ENCODE data around the gene TMEM254. TPM values are rescaled to one million over a fixed set of nuclear protein-coding genes. Genes with fewer than 3 reads are reported as not detected.
"Not testable (repeated sequence)": the region's sequence is repeated elsewhere in the genome, so short reads cannot be mapped to it uniquely, and the experiment has no call there.

Gene TMEM254
- total RNA-seq, result 30.6 and 33.8 TPM in 2 replicates
- long read RNA-seq, transcript TMEM254-205 (4 exons, 2,042 nt), result major isoform, 51 of 73 reads
- long read RNA-seq, transcript TMEM254-203 (5 exons, 860 nt), result minor isoform, 5 of 73 reads
- long read RNA-seq, partial matches to known transcripts, result 0 of 73 reads
- long read RNA-seq, other reads (novel, unspliced or antisense), result 8 of 73 reads

DNA sequence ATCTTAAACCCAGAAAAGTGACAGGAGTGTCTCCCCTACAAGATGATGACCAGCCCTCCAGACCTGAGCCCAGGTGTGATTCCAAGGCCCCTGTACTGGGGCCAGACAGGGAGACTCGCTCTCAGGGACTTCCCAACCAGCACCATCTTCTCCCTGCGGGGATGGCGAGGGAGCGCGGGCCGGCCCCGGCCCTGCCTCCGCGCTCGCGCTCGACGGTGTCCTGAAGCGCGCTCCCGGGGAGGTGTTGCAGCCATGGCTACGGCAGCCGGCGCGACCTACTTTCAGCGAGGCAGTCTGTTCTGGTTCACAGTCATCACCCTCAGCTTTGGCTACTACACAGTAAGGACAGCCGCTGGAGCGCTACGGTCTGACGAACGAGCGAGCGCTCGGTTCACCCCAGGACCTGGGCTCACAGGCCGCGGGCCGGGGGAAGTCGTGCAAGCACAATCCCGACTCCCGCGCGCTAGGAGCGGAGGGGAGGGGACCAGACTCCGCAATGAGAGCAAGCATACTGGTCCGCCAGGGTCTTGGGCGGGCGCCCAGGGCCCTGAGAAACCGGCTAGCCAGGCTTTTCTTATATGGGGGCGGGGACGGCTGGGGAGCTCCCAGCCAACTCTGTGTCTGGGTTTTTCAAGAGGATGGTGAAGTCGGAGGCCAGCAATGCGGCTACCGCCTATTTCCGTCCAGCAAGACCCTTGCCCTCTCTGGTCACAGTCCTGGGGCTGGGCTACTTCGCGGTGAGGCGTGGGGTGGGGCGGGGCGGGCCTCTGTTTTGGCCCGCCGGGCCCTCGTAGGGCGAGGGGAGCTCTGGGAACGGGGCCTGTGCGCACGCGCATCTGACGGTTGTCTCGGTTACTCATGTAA is at the start of gene TMEM254:
TMEM254 (plus strand) TSS at position 218 of the 864 bp plus-strand sequence; CDS start at position 253, 35 bp downstream.
- no peaks in the 10 kb centered on the region for H3K36me3 Mint-ChIP-seq (ENCODE audit: low read depth)
- peak within 1 kb of the TSS; percentile 95 for H3K4me3 Mint-ChIP-seq
- H3K4me1 Mint-ChIP-seq, result peaks cover 17% of the 10 kb centered on the region
- peak within 1 kb of the TSS; percentile 91 for H3K27ac Mint-ChIP-seq (ENCODE audit: unreplicated experiment)
- TF ChIP-seq, protein P1, sequence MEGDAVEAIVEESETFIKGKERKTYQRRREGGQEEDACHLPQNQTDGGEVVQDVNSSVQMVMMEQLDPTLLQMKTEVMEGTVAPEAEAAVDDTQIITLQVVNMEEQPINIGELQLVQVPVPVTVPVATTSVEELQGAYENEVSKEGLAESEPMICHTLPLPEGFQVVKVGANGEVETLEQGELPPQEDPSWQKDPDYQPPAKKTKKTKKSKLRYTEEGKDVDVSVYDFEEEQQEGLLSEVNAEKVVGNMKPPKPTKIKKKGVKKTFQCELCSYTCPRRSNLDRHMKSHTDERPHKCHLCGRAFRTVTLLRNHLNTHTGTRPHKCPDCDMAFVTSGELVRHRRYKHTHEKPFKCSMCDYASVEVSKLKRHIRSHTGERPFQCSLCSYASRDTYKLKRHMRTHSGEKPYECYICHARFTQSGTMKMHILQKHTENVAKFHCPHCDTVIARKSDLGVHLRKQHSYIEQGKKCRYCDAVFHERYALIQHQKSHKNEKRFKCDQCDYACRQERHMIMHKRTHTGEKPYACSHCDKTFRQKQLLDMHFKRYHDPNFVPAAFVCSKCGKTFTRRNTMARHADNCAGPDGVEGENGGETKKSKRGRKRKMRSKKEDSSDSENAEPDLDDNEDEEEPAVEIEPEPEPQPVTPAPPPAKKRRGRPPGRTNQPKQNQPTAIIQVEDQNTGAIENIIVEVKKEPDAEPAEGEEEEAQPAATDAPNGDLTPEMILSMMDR (conservative IDR thresholded peaks at IDR 0.05), result no peak
- no peaks in the 10 kb centered on the region for H3K27me3 Mint-ChIP-seq (ENCODE audit: low read depth)
- H3K9me3 Mint-ChIP-seq, result no peaks in the 10 kb centered on the region
- DNase-seq (ENCODE audit: low read depth, low spot score), result peak; percentile 83

GRCh38 chr10:80029205-80029604 is 49.3 kb upstream of the TMEM254 start:
- not testable (repeated sequence) for DNase-seq (ENCODE audit: low read depth, low spot score); H3K4me3 Mint-ChIP-seq; H3K27me3 Mint-ChIP-seq (ENCODE audit: low read depth); H3K4me1 Mint-ChIP-seq; H3K9me3 Mint-ChIP-seq; H3K36me3 Mint-ChIP-seq (ENCODE audit: low read depth); H3K27ac Mint-ChIP-seq (ENCODE audit: unreplicated experiment)
- TF ChIP-seq, protein P1 (conservative IDR thresholded peaks at IDR 0.05), result peak; percentile 43

GRCh38 chr10:80029865-80030264 is 48.6 kb upstream of the TMEM254 start:
- not testable (repeated sequence) for H3K36me3 Mint-ChIP-seq (ENCODE audit: low read depth); H3K9me3 Mint-ChIP-seq; DNase-seq (ENCODE audit: low read depth, low spot score); H3K4me1 Mint-ChIP-seq; H3K4me3 Mint-ChIP-seq; H3K27me3 Mint-ChIP-seq (ENCODE audit: low read depth)
- H3K27ac Mint-ChIP-seq (ENCODE audit: unreplicated experiment), result peak overlapping the region; percentile 43

DNA sequence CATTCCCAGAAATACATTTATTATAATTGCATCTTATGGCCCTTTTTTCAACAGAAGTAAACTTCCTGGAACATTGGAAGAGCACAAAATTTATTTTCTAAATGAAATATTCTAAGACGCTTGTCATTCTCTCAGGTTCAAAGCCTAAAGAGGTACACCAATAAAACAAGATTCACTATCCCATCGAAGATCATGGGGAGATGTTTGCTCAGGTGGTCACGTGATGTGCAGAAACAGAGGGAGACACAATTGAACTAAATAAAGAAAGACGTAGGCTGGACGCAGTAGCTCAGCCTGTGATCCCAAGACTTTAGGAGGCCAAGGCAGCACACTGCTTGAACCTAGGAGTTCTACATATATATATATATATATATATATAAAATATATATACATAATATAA is 46.0 kb upstream of the TMEM254 start:
- H3K9me3 Mint-ChIP-seq, result peaks cover 6% of the 10 kb centered on the region
- H3K27ac Mint-ChIP-seq (ENCODE audit: unreplicated experiment), result no peak overlapping the region
- H3K36me3 Mint-ChIP-seq (ENCODE audit: low read depth), result peaks cover 3% of the 10 kb centered on the region

DNA sequence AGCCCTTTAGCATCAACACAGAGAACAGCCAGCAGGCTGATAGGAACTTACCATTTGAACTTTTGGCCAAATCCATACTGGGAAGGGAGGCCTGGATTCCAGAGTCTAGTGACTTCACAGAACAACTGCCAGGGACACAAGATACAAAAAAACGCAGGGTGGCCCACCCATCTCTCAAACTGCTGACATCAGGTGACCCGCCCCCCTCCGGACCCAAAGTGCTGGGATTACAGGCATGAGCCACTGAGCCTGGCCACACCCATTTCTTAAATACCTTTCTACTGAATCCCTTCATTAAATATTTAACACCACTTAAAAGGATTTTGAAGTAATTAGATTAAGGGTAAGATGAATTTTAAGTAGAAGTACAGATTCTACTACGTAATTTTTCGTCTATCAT is 43.7 kb upstream of the TMEM254 start:
- not testable (repeated sequence) for H3K4me1 Mint-ChIP-seq; H3K9me3 Mint-ChIP-seq; H3K36me3 Mint-ChIP-seq (ENCODE audit: low read depth); H3K27me3 Mint-ChIP-seq (ENCODE audit: low read depth); H3K27ac Mint-ChIP-seq (ENCODE audit: unreplicated experiment); DNase-seq (ENCODE audit: low read depth, low spot score); H3K4me3 Mint-ChIP-seq

More for the DNA sequence above, 46.0 kb upstream of the TMEM254 start:
- TF ChIP-seq, protein P1 (conservative IDR thresholded peaks at IDR 0.05), result no peak
- Mint-ChIP-seq H3K27me3 (ENCODE audit: low read depth) (no peaks in the 10 kb centered on the region), H3K4me3 (no peak overlapping the region), H3K4me1 (peaks cover 9% of the 10 kb centered on the region)
- DNase-seq (ENCODE audit: low read depth, low spot score), result no peak

DNA sequence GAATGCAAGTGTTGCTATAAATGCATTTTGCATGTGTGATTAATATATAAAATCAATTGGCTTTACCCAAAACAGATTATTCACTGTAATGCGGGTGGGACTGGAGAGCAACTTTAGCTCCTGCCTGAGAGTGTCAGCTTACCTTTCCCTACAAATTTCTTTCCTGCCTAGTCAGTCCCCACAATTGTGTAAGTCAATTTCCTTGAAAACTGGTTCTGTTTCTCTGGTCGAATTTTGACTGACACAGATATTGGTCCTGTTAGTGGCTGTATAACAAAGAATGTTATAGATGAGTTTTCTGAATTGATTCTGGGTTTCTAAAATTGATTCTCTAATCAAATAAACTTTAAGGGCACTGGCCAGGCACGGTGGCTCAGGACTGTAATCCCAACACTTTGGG is 43.0 kb upstream of the TMEM254 start:
- H3K27me3 Mint-ChIP-seq (ENCODE audit: low read depth); DNase-seq (ENCODE audit: low read depth, low spot score); H3K4me1 Mint-ChIP-seq; H3K36me3 Mint-ChIP-seq (ENCODE audit: low read depth); H3K27ac Mint-ChIP-seq (ENCODE audit: unreplicated experiment); H3K9me3 Mint-ChIP-seq; H3K4me3 Mint-ChIP-seq: not testable (repeated sequence)

GRCh38 chr10:80036921-80037500 is 41.5 kb upstream of the TMEM254 start:
- H3K4me1 Mint-ChIP-seq, H3K9me3 Mint-ChIP-seq: not testable (repeated sequence)

DNA sequence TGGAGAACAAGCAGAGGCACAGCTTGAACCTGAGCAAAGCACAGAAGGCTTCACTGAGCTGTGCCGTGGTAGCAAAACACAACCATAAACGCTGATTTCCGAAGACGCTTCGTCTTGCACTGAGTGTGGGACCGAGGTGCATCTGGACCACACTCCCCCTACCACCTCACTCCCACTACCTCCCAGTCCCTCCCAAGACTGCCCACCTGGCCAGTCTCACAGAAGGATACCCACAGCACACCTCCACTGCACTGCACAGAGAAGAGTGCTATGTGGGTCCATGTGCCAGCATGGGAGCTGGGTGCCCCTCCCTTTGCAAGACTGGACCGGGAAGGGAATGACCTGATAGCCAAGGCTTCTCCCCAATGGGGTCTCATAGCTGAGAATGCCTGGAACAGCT is 40.2 kb upstream of the TMEM254 start:
- not testable (repeated sequence) for H3K4me1 Mint-ChIP-seq; H3K36me3 Mint-ChIP-seq (ENCODE audit: low read depth); H3K4me3 Mint-ChIP-seq; H3K27ac Mint-ChIP-seq (ENCODE audit: unreplicated experiment); H3K9me3 Mint-ChIP-seq; H3K27me3 Mint-ChIP-seq (ENCODE audit: low read depth); DNase-seq (ENCODE audit: low read depth, low spot score)

More at GRCh38 chr10:80036921-80037500, 41.5 kb upstream of the TMEM254 start:
- H3K27me3 Mint-ChIP-seq (ENCODE audit: low read depth); H3K27ac Mint-ChIP-seq (ENCODE audit: unreplicated experiment); H3K4me3 Mint-ChIP-seq; H3K36me3 Mint-ChIP-seq (ENCODE audit: low read depth); DNase-seq (ENCODE audit: low read depth, low spot score): not testable (repeated sequence)
